OCI-M2 (cell line): ENCODE results near the gene TMC8.

Experiments used
- DNase-seq: peaks from one replicate; lab custom pipeline; 2025; ENCODE audit not compliant: unreplicated experiment; lab: John Stamatoyannopoulos, UW

TMC8 gene

GRCh38 chr17:78174870-78175642, 44.5 kb downstream of the TMC8 start:
- no peak for DNase-seq

- DNase-seq = no peak
These were observed 45.0 kb downstream of the TMC8 start for GRCh38 chr17:78175643-78175981.

- no peak for DNase-seq
These were observed 46.0 kb downstream of the TMC8 start for GRCh38 chr17:78176548-78177025.

- DNase-seq = no peak
These were observed 48.8 kb downstream of the TMC8 start for GRCh38 chr17:78179372-78179771.

- no peak for DNase-seq
These were observed 49.5 kb downstream of the TMC8 start for GRCh38 chr17:78180083-78180482.

- DNase-seq = no peak
These were observed 49.9 kb downstream of the TMC8 start for GRCh38 chr17:78180508-78180907.

- no peak for DNase-seq
These were observed 51.9 kb downstream of the TMC8 start for GRCh38 chr17:78182504-78182903.

- DNase-seq = no peak
These were observed 53.3 kb downstream of the TMC8 start for GRCh38 chr17:78183916-78184315.

GRCh38 chr17:78184351-78184750, 53.8 kb downstream of the TMC8 start:
- no peak for DNase-seq

- no peak for DNase-seq
These were observed 54.3 kb downstream of the TMC8 start for GRCh38 chr17:78184868-78185267.

GRCh38 chr17:78185981-78186691, 55.6 kb downstream of the TMC8 start:
- no peak for DNase-seq

- DNase-seq = peak; percentile 61
These were observed 56.4 kb downstream of the TMC8 start, which contains the start of the genes AFMID and TK1 for GRCh38 chr17:78186692-78187595. Gene AFMID, plus strand, starts transcription at chr17:78187362. Its CDS starts 9 bp downstream, at chr17:78187371. Gene TK1, minus strand, starts transcription at chr17:78187052. Its CDS starts 58 bp downstream, at chr17:78186994.
